GM12891 (cell line): ENCODE results near the gene GAB1.

Experiments
- POLR2A ChIP-seq: IDR thresholded peaks from 2 replicates; pipeline ENCODE4 v1.6.1; 2011; ENCODE audit warnings: low read depth, low read length, control low read depth
- POLR2AphosphoS5 ChIP-seq: IDR thresholded peaks from 2 replicates; pipeline ENCODE4 v1.6.1; 2011; ENCODE audit warnings: low read depth, low read length, control low read depth
- SPI1 ChIP-seq: IDR thresholded peaks from 2 replicates; pipeline ENCODE4 v1.6.1; 2011; ENCODE audit warnings: low read depth, low read length, control low read depth
- TAF1 ChIP-seq: IDR thresholded peaks from 2 replicates; pipeline ENCODE4 v1.6.1; 2011; ENCODE audit warnings: low read depth, low read length, control low read depth

DNA sequence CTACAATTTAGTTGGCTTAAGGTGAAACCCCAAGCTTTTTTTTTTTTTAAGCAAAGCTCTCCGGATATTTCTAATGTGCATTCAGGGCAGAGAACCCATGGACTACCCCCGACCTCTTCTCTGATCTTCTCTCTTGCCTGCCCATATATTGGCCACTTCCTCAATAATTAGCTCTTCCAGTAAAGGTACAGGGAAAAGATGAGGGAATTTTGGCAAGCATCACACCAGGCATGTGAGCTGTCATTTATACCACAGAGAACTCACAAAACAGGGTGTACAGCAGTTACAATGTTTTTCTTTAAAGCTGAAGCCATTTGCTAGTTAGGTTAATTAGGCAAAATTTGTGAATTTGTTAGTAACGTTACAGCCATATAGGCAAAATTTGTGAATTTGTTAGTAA lies 73.3 kb downstream of the GAB1 start:
- no peak for TF ChIP-seq POLR2AphosphoS5
- no peak for TF ChIP-seq TAF1
- no peak for TF ChIP-seq POLR2A
- TF ChIP-seq SPI1: no peak
